Endothelial cell of umbilical vein (primary cell): Measurements from ENCODE around the gene TFIP11. TPM values are rescaled to one million over a fixed set of nuclear protein-coding genes. Genes with fewer than 3 reads are reported as not detected.

ENCODE experiments used
- BruUV-seq: library from RNA; stranded (reverse); fragments of 400-500 nt; replicated peaks from 2 replicates; lab custom pipeline; 2021; lab: Mats Ljungman, UMichigan
- CTCF ChIA-PET: fragments of 300-600, 350-600 bp; sonication (Branson Sonifier 250); formaldehyde crosslinking; loops from one replicate; lab custom pipeline; 2021; ENCODE audit warnings: antibody characterized with exemption, inconsistent platforms; lab: Charles Lee
- POLR2A ChIA-PET: fragments of 300-600, 350-600 bp; sonication (Branson Sonifier 250); formaldehyde crosslinking; loops from one replicate; lab custom pipeline; 2021; ENCODE audit warnings: antibody characterized with exemption, inconsistent platforms; lab: Charles Lee
- DNase-seq: peaks from one replicate; pipeline ENCODE4 v3.0.0-alpha.2; 2011; ENCODE audit warnings: low read depth, low spot score
- FAIRE-seq: peaks from 2 replicates; lab custom pipeline; 2011; peaks lifted over from hg19 to GRCh38; lab: Jason Lieb, UNC
- H2AFZ ChIP-seq: 2 replicates; pipeline ENCODE4 v1.6.0; 2012; ENCODE audit warnings: low read depth, low read length, control low read depth, inconsistent platforms
- H3K27ac ChIP-seq: 2 replicates; pipeline ENCODE4 v1.5.1; 2011; ENCODE audit warnings: low read depth, mild to moderate bottlenecking, control low read depth, low read length, moderate library complexity; ENCODE audit not compliant: insufficient read depth
- H3K27me3 ChIP-seq, 2 experiments: 2 replicates each; pipeline versions ENCODE4 v1.6.0 to v1.6.1; 2011; ENCODE audit warnings: low read length in 2 of 2, mixed read lengths in 1 of 2; ENCODE audit not compliant: control insufficient read depth in 2 of 2, insufficient read depth in 2 of 2
- H3K36me3 ChIP-seq, 2 experiments: 2 replicates in 1 of 2; 3 replicates in 1 of 2; pipeline ENCODE4 v1.5.1; 2011; ENCODE audit warnings: low read length in 2 of 2, mild to moderate bottlenecking in 1 of 2, moderate library complexity in 1 of 2; ENCODE audit not compliant: control insufficient read depth in 2 of 2, insufficient read depth in 2 of 2; ENCODE audit errors: extremely low read depth in 1 of 2
- H3K4me1 ChIP-seq: 3 replicates; pipeline ENCODE4 v1.5.1; 2011; ENCODE audit warnings: mild to moderate bottlenecking, low read length; ENCODE audit not compliant: control insufficient read depth, insufficient read depth; ENCODE audit errors: extremely low read depth
- H3K4me2 ChIP-seq: 2 replicates; pipeline ENCODE4 v1.6.1; 2011; ENCODE audit warnings: low read length, control low read depth, mixed read lengths; ENCODE audit not compliant: insufficient read depth
- H3K4me3 ChIP-seq, 3 experiments: fragments of 200-600 bp in 1 of 3; sonication (generic), shearing (Covaris generic) in 1 of 3; replicated peaks in 1 of 3; 2 replicates each; pipeline ENCODE4 v1.5.1; 2011 to 2016; ENCODE audit warnings: control low read depth in 3 of 3, low read length in 3 of 3, mild to moderate bottlenecking in 2 of 3, inconsistent platforms in 1 of 3, low read depth in 1 of 3, moderate library complexity in 1 of 3; ENCODE audit not compliant: insufficient read depth in 1 of 3
- H3K79me2 ChIP-seq: 2 replicates; pipeline ENCODE4 v1.6.0; 2012; ENCODE audit warnings: low read length, inconsistent platforms; ENCODE audit not compliant: control insufficient read depth, insufficient read depth
- H3K9ac ChIP-seq: replicated peaks from 2 replicates; pipeline ENCODE3; 2011; ENCODE audit warnings: low read length, control low read depth; ENCODE audit not compliant: insufficient read depth; ENCODE audit errors: extremely low read depth
- H3K9me1 ChIP-seq: replicated peaks from 3 replicates; pipeline ENCODE4 v1.6.0; 2011; ENCODE audit warnings: mild to moderate bottlenecking, low read length; ENCODE audit not compliant: control insufficient read depth, insufficient read depth; ENCODE audit errors: extremely low read depth
- H3K9me3 ChIP-seq: replicated peaks from 2 replicates; pipeline ENCODE4 v1.5.1; 2012; ENCODE audit warnings: low read length, inconsistent platforms; ENCODE audit not compliant: control insufficient read depth, insufficient read depth
- H4K20me1 ChIP-seq: replicated peaks from 2 replicates; pipeline ENCODE3; 2011; ENCODE audit warnings: mild to moderate bottlenecking, low read length; ENCODE audit not compliant: control insufficient read depth, insufficient read depth; ENCODE audit errors: extremely low read depth
- EZH2 ChIP-seq: IDR thresholded peaks from 2 replicates; pipeline ENCODE4 v1.6.1; 2012; ENCODE audit warnings: borderline replicate concordance, low read depth, mild to moderate bottlenecking, moderate library complexity, low read length, inconsistent platforms; ENCODE audit not compliant: severe bottlenecking
- FOS ChIP-seq: IDR thresholded peaks from 2 replicates; pipeline ENCODE4 v1.6.1; 2011; ENCODE audit warnings: mild to moderate bottlenecking, low read length, moderate library complexity, borderline replicate concordance; ENCODE audit not compliant: insufficient read depth
- JUN ChIP-seq: IDR thresholded peaks from 2 replicates; pipeline ENCODE4 v1.6.1; 2011; ENCODE audit warnings: borderline replicate concordance, low read depth; ENCODE audit not compliant: insufficient read length, insufficient read depth
- POLR2A ChIP-seq: IDR thresholded peaks from 2 replicates; pipeline ENCODE4 v1.6.1; 2012; ENCODE audit warnings: low read depth, mild to moderate bottlenecking, control low read depth, low read length
- dilution Hi-C: fragments of 300-500 bp; cut with MboI; formaldehyde crosslinking; loops from one replicate; pipeline ENCODE4 v1.15.0; 2019; ENCODE audit warnings: low sequenced_read_pairs; ENCODE audit not compliant: extremely low pct_ligation_motif_present
- intact Hi-C: fragments of 100-400 bp; cut with micrococcal nuclease; formaldehyde crosslinking; loops from one replicate; pipeline ENCODE4 v1.10.0; 2022
- polyA plus RNA-seq, 4 experiments: library from polyadenylated mRNA; depleted of rRNA in 3 of 4; stranded (reverse) in 3 of 4; unstranded in 1 of 4; fragments of >200 nt; gene quantifications; 2 replicates each; pipeline versions ENCODE4 v1.2.1 to v1.2.3, GENCODE V29; 2011 to 2012; ENCODE audit warnings: missing spikeins in 1 of 4
- total RNA-seq: library from RNA; stranded (reverse); gene quantifications from 2 replicates; pipeline ENCODE4 v1.2.3, GENCODE V29; 2021
- TF ChIP-seq, protein P1 (sequence below): IDR thresholded peaks from 2 replicates; pipeline ENCODE4 v1.6.1; 2011; ENCODE audit not compliant: insufficient read depth, insufficient read length
- TF ChIP-seq, protein P2 (sequence below), 2 donors: IDR thresholded peaks; 1 replicate in 1 of 2; 2 replicates in 1 of 2; pipeline ENCODE4 v1.5.1; 2011; ENCODE audit warnings: low read length in 2 of 2, mild to moderate bottlenecking in 2 of 2, moderate library complexity in 2 of 2, control low read depth in 1 of 2, inconsistent platforms in 1 of 2, low read depth in 1 of 2; ENCODE audit not compliant: insufficient read depth in 1 of 2; ENCODE audit errors: extremely low read depth in 1 of 2

TFIP11 gene
- total and polyA plus RNA-seq, 2 donors (not counting 3 experiments of a cell fraction or from before 2014, with no cell fraction given), result 35.7 to 54.9 TPM

DNA sequence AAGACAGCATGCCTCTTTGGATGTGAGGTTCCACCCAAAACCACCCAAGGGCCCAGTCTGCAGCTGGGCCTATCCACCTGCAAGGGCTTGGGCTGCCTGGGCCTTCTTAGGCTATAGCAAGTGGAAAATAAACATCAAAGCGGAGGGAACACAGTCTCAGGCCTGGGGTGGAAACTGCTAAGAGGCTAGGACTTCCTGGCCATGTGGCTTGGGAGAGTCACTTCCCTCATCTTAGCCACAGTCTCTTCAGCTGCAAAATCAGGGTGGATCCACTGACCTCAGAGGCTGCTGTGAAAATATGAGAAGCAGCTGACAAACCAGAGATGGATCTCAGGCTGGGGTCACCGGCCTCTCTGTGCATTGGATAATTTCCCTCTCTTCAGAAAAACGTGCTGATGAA, 30.6 kb upstream of the TFIP11 start:
- Histone ChIP-seq H3K4me2 (no peak overlapping the region), H2AFZ (no peak overlapping the region), H4K20me1 (no peaks in the 10 kb centered on the region), H3K9me3 (no peaks in the 10 kb centered on the region), H3K79me2 (no peaks in the 10 kb centered on the region), H3K4me3 (no peak overlapping the region), H3K9me1 (no peaks in the 10 kb centered on the region), H3K27ac (no peak overlapping the region), H3K9ac (no peak overlapping the region), H3K27me3 (no peaks in the 10 kb centered on the region), H3K4me1 (no peaks in the 10 kb centered on the region), H3K36me3 (peaks cover 0 to 36% of the 10 kb centered on the region in 2 experiments)
- no TSS peak for BruUV-seq
- FAIRE-seq (no peak), DNase-seq (no peak)
- intact Hi-C loops, result no loop called here
- no peak for TF ChIP-seq JUN
- TF ChIP-seq, protein P1, sequence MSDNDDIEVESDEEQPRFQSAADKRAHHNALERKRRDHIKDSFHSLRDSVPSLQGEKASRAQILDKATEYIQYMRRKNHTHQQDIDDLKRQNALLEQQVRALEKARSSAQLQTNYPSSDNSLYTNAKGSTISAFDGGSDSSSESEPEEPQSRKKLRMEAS, result no peak
- TF ChIP-seq FOS, result no peak
- POLR2A ChIA-PET, result no interaction called here
- CTCF ChIA-PET, result interaction anchor here (1.9 kb wide), 1 partner anchor 52 kb away, joined by 5 read pairs; no protein-coding TSS in a partner anchor
- dilution Hi-C loops, result no loop called here

DNA sequence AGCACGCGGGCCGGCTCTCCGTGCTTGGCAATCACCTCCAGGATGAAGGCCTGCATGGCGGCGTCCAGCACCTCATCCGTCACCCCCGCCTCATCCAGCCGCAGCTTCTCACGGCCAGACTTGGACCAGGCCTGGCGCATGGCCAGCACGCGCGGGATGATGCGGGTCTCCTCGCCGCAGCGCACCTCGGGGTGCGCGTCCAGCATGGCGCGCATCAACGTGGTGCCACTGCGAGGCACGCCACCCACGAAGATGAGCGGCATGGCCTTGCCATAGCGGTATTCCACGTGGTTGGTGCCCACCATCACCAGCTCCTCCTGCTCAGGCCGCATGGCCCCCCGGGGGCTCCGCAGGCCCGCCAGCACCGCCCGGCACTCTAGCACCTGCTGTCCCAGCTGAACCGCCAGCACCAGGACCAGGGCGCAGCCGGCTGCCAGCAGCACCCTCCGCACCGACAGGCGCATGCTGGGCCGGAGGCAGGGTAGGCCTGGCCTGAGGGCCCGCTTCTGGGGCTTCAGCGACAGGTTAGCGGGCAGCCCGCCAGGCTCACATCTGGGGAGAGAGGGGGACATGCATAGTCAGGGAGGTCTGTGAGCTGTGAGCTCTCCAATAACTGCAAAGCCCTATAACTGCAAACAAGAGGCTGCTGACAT, 29.0 kb upstream of the TFIP11 start:
- Histone ChIP-seq H3K4me3 (no peak overlapping the region), H3K9me3 (no peaks in the 10 kb centered on the region), H3K4me1 (no peaks in the 10 kb centered on the region), H3K4me2 (no peak overlapping the region), H2AFZ (no peak overlapping the region), H3K27me3 (no peaks in the 10 kb centered on the region), H3K9me1 (no peaks in the 10 kb centered on the region), H3K36me3 (peaks cover 0 to 40% of the 10 kb centered on the region in 2 experiments), H3K9ac (no peak overlapping the region), H3K79me2 (no peaks in the 10 kb centered on the region), H4K20me1 (no peaks in the 10 kb centered on the region), H3K27ac (no peak overlapping the region)
- ChIA-PET POLR2A (no interaction called here), CTCF (interaction anchor here (1.5 kb wide), 1 partner anchor 9 kb away, joined by 3 read pairs; no protein-coding TSS in a partner anchor)
- DNase-seq (no peak), FAIRE-seq (no peak)
- intact Hi-C loops (no loop called here), dilution Hi-C loops (no loop called here)
- no TSS peak for BruUV-seq
- TF ChIP-seq EZH2, result no peak
- TF ChIP-seq, protein P2, sequence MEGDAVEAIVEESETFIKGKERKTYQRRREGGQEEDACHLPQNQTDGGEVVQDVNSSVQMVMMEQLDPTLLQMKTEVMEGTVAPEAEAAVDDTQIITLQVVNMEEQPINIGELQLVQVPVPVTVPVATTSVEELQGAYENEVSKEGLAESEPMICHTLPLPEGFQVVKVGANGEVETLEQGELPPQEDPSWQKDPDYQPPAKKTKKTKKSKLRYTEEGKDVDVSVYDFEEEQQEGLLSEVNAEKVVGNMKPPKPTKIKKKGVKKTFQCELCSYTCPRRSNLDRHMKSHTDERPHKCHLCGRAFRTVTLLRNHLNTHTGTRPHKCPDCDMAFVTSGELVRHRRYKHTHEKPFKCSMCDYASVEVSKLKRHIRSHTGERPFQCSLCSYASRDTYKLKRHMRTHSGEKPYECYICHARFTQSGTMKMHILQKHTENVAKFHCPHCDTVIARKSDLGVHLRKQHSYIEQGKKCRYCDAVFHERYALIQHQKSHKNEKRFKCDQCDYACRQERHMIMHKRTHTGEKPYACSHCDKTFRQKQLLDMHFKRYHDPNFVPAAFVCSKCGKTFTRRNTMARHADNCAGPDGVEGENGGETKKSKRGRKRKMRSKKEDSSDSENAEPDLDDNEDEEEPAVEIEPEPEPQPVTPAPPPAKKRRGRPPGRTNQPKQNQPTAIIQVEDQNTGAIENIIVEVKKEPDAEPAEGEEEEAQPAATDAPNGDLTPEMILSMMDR (IDR thresholded peaks at IDR 0.05; ENCODE audit: extremely low read depth in 1 of 2, insufficient read depth in 1 of 2, low read depth in 1 of 2, low read length in 2 of 2), result no peak
- TF ChIP-seq POLR2A, result no peak
- no peak for TF ChIP-seq FOS
